Keratinocyte (primary cell): ENCODE results near the gene CLNK. TPM values are rescaled to one million over a fixed set of nuclear protein-coding genes. Genes with fewer than 3 reads are reported as not detected.

Source experiments
- DNase-seq: peaks from one replicate; pipeline ENCODE4 v3.0.0-alpha.2; 2011; ENCODE audit warnings: low read depth, missing footprints, low spot score
- FAIRE-seq: peaks from 2 replicates; lab custom pipeline; 2011; peaks lifted over from hg19 to GRCh38; lab: Jason Lieb, UNC
- H2AFZ ChIP-seq: 2 replicates; pipeline ENCODE4 v1.6.0; 2012; ENCODE audit warnings: low read length, control low read depth, inconsistent platforms; ENCODE audit not compliant: control insufficient read depth
- H3K27ac ChIP-seq: 2 replicates; pipeline ENCODE4 v1.5.1; 2011; ENCODE audit warnings: low read length; ENCODE audit not compliant: control insufficient read depth, insufficient read depth
- H3K27me3 ChIP-seq: 3 replicates; pipeline ENCODE4 v1.6.0; 2011; ENCODE audit warnings: low read length; ENCODE audit not compliant: control insufficient read depth, insufficient read depth; ENCODE audit errors: extremely low read depth
- H3K36me3 ChIP-seq, 2 experiments: 2 replicates in 1 of 2; 3 replicates in 1 of 2; pipeline ENCODE4 v1.5.1; 2011; ENCODE audit warnings: low read length in 2 of 2, mild to moderate bottlenecking in 1 of 2; ENCODE audit not compliant: control insufficient read depth in 2 of 2, insufficient read depth in 2 of 2; ENCODE audit errors: extremely low read depth in 1 of 2
- H3K4me1 ChIP-seq: 3 replicates; pipeline ENCODE4 v1.5.1; 2011; ENCODE audit warnings: low read length; ENCODE audit not compliant: control insufficient read depth, insufficient read depth; ENCODE audit errors: extremely low read depth
- H3K4me2 ChIP-seq: 3 replicates; pipeline ENCODE4 v1.6.0; 2011; ENCODE audit warnings: low read depth, low read length; ENCODE audit not compliant: control insufficient read depth, insufficient read depth; ENCODE audit errors: extremely low read depth
- H3K4me3 ChIP-seq, 3 experiments: fragments of 200-600 bp in 1 of 3; sonication (generic) in 1 of 3; 2 replicates in 2 of 3; 3 replicates in 1 of 3; pipeline ENCODE4 v1.5.1; 2011 to 2016; ENCODE audit warnings: low read length in 3 of 3, mild to moderate bottlenecking in 3 of 3, control low read depth in 2 of 3, inconsistent platforms in 1 of 3, low read depth in 1 of 3, mixed read lengths in 1 of 3, mixed run types in 1 of 3, moderate library complexity in 1 of 3; ENCODE audit not compliant: control insufficient read depth in 2 of 3, insufficient read depth in 2 of 3; ENCODE audit errors: extremely low read depth in 1 of 3
- H3K79me2 ChIP-seq: 2 replicates; pipeline ENCODE4 v1.6.0; 2012; ENCODE audit warnings: low read length; ENCODE audit not compliant: control insufficient read depth, insufficient read depth
- H3K9ac ChIP-seq: 3 replicates; pipeline ENCODE4 v1.6.0; 2011; ENCODE audit warnings: low read length; ENCODE audit not compliant: control insufficient read depth, insufficient read depth; ENCODE audit errors: extremely low read depth
- H3K9me1 ChIP-seq: 3 replicates; pipeline ENCODE4 v1.6.0; 2011; ENCODE audit warnings: low read length; ENCODE audit not compliant: control insufficient read depth, insufficient read depth; ENCODE audit errors: extremely low read depth
- H3K9me3 ChIP-seq: 2 replicates; pipeline ENCODE4 v1.5.1; 2012; ENCODE audit warnings: low read depth, low read length; ENCODE audit not compliant: control insufficient read depth
- H4K20me1 ChIP-seq: 3 replicates; pipeline ENCODE4 v1.6.0; 2011; ENCODE audit warnings: low read length; ENCODE audit not compliant: control insufficient read depth, insufficient read depth; ENCODE audit errors: extremely low read depth
- CTCF ChIP-seq, 3 experiments: IDR thresholded peaks in 1 of 3; conservative IDR thresholded peaks in 1 of 3; optimal IDR thresholded peaks in 1 of 3; 2 replicates in 2 of 3; 3 replicates in 1 of 3; pipeline versions ENCODE3 to v1.5.1; 2011; ENCODE audit warnings: low read length in 3 of 3, mild to moderate bottlenecking in 3 of 3, moderate library complexity in 2 of 3, control low read depth in 1 of 3, inconsistent platforms in 1 of 3; ENCODE audit not compliant: insufficient read depth in 2 of 3; ENCODE audit errors: extremely low read depth in 1 of 3
- EZH2 ChIP-seq: IDR thresholded peaks from one replicate; pipeline ENCODE4 v1.6.1; 2012; ENCODE audit warnings: inconsistent platforms, mild to moderate bottlenecking, low read length, moderate library complexity
- dilution Hi-C: fragments of 300-500 bp; cut with MboI; formaldehyde crosslinking; loops from one replicate; pipeline ENCODE4 v1.7.0; 2020; ENCODE audit warnings: low sequenced_read_pairs; ENCODE audit not compliant: extremely low pct_ligation_motif_present
- polyA plus RNA-seq, 5 experiments: library from polyadenylated mRNA; depleted of rRNA in 3 of 5; stranded (reverse) in 3 of 5; stranded (forward) in 1 of 5; unstranded in 1 of 5; fragments of >200 nt; gene quantifications; 1 replicate in 1 of 5; 2 replicates in 3 of 5; 3 replicates in 1 of 5; pipeline versions ENCODE4 v1.2.1 to v1.2.3, GENCODE V29; 2011 to 2012; ENCODE audit warnings: missing spikeins in 2 of 5, low read depth in 1 of 5, low replicate concordance in 1 of 5

CLNK gene
- polyA plus RNA-seq, 1 donor (not counting 4 experiments of a cell fraction or from before 2014, with no cell fraction given), result not detected

GRCh38 chr4:10731690-10732089 is 47.1 kb upstream of the CLNK start:
- no peak overlapping the region for H3K27ac ChIP-seq
- no peaks in the 10 kb centered on the region for H4K20me1 ChIP-seq
- no peaks in the 10 kb centered on the region for H3K9me1 ChIP-seq
- H3K9me3 ChIP-seq, result no peaks in the 10 kb centered on the region
- no peak for TF ChIP-seq CTCF (optimal IDR thresholded peaks at IDR 0.05 in 1 of 3, IDR thresholded peaks at IDR 0.05 in 1 of 3, conservative IDR thresholded peaks at IDR 0.05 in 1 of 3; ENCODE audit: extremely low read depth in 1 of 3, insufficient read depth in 2 of 3, low read length in 3 of 3)
- TF ChIP-seq EZH2, result no peak
- H3K27me3 ChIP-seq, result no peaks in the 10 kb centered on the region
- no peak for DNase-seq
- no peaks in the 10 kb centered on the region for H3K36me3 ChIP-seq
- no peak overlapping the region for H3K4me3 ChIP-seq
- H3K9ac ChIP-seq, result no peak overlapping the region
- H3K4me2 ChIP-seq, result no peak overlapping the region
- dilution Hi-C loops, result no loop called here
- H2AFZ ChIP-seq, result no peak overlapping the region
- H3K79me2 ChIP-seq, result no peaks in the 10 kb centered on the region
- no peak for FAIRE-seq
- H3K4me1 ChIP-seq, result no peaks in the 10 kb centered on the region

DNA sequence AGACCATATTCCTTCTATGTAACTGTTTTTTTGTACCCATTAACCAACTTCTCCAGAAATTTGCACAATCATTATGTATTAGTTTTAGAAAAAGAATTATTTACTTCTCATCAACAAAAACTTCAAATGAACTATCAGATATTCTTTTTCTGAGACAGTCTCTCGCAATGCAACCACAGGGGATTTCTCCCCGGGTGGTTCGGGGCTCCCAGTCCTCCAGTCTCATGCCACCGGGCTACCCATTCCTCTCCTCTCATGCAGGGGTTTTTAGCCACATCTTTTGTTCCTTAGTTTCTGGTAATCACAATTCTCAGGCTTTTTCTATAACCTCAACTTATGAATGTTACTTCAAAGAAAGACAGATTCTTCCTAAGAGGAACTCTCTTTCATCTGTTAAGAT is 46.6 kb upstream of the CLNK start:
- Histone ChIP-seq H3K9ac (no peak overlapping the region), H3K9me3 (no peaks in the 10 kb centered on the region), H3K4me1 (no peaks in the 10 kb centered on the region), H4K20me1 (no peaks in the 10 kb centered on the region), H3K4me3 (no peak overlapping the region), H3K36me3 (no peaks in the 10 kb centered on the region), H3K79me2 (no peaks in the 10 kb centered on the region), H3K27ac (no peak overlapping the region), H3K4me2 (no peak overlapping the region), H3K9me1 (no peaks in the 10 kb centered on the region), H3K27me3 (no peaks in the 10 kb centered on the region), H2AFZ (no peak overlapping the region)
- dilution Hi-C loops, result no loop called here
- TF ChIP-seq EZH2 (no peak), CTCF (optimal IDR thresholded peaks at IDR 0.05 in 1 of 3, IDR thresholded peaks at IDR 0.05 in 1 of 3, conservative IDR thresholded peaks at IDR 0.05 in 1 of 3; ENCODE audit: extremely low read depth in 1 of 3, insufficient read depth in 2 of 3, low read length in 3 of 3) (no peak)
- no peak for FAIRE-seq
- DNase-seq, result no peak
